Amygdala (tissue), 56 donors: ENCODE data around the gene RSPH6A.

Experiments used
- DNase-seq, 56 donors: peaks; one replicate each; lab custom pipeline; 2025; lab: John Stamatoyannopoulos, UW

Gene RSPH6A

GRCh38 chr19:45814851-45815480, at the start of gene RSPH6A:
RSPH6A (minus strand) TSS chr19:45815308; CDS start chr19:45815176, 132 bp downstream.
- no peak for DNase-seq

GRCh38 chr19:45864629-45865082, 49.5 kb upstream of the RSPH6A start:
- DNase-seq = no peak

- peak in 6 of 56 donors; percentile 4 to 31 (median 18) for DNase-seq
Observed at GRCh38 chr19:45863840-45864628, 48.9 kb upstream of the RSPH6A start, which contains the start of gene FOXA3. FOXA3 (plus strand) TSS chr19:45864326; CDS start chr19:45864457, 131 bp downstream.

DNA sequence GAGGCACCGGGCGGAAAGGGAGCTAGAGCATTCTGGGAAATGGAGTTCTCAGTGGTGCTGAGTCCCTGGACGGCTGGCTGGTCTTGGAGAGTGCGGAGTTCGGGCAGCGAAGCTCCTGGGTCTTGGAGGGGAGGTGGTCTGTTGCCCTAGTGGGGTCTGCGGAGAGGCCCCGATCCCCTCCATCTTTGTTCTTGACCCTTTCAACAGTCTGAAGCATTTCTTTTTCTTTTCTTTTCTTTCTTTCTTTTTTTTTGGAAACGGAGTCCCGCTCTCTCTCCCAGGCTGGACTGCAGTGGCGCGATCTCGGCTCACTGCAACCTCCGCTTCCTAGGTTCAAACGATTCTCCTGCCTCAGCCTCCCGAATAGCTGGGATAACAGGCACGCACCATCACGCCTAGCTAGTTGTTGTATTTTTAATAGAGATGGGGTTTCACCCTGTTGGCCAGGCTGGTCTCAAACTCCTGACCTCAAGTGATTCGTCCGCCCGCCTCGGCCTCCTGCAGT, 48.3 kb upstream of the RSPH6A start:
- DNase-seq = no peak

- DNase-seq = peak; percentile 88 to 99 (median 98)
Observed at GRCh38 chr19:45862564-45863334, 47.6 kb upstream of the RSPH6A start, which contains the start of gene SYMPK. SYMPK (minus strand) TSS chr19:45863147; CDS start chr19:45854495, 8,652 bp downstream.

DNA sequence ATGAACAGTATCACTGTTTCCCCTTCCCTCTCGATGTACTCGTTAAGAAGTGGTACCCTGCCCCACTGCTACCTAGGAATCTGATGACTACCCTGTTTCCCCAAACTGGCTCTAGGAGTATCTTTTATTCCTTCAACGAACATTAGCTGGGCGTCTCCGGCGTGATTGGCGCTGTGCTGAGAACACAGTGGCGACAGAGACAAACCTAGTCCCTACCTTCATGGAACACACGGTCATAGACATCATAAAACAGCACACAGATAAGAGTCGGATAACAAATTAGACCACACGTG, 47.1 kb upstream of the RSPH6A start:
- DNase-seq = peak in 2 of 56 donors; percentile 54 to 72

DNA sequence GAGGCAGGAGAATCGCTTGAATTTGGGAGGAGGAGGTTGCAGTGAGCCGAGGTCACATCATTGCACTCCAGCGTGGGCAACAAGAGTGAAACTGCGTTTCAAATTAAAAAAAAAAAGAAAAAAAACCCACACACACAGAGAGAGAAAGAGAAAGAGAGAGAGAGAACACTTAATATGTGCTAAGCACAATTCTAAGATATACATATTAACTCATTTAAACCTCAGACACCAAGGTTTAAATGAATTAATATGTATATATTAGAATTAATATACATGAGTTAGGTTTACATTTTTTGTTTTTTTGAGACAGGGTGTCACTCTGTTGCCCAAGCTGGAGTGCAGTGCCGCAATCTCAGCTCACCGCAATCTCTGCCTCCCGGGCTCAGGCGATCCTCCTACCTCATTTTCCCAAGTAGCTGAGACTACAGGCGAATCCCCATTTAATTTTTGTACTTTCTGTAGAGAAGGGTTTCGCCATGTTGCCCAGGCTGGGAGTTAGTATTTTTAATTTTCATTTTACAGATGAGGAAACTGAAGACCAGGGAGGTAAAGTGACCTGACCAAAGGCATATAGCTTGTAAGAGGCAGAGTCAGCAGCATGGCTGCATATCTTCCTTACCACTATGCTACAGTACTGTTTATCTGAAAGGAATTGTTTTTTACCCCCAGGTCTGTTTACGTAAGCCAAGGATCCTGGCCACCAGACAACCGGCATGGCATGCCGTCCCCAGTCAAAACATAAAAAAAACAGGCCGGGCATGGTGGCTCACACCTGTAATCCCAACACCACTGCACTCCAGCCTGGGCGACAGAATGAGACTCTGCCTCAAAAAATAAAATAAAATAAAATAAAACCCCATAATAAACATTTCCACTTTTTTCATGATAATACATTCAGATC, 45.5 kb upstream of the RSPH6A start:
- no peak for DNase-seq

GRCh38 chr19:45854167-45854778, 39.2 kb upstream of the RSPH6A start:
- no peak for DNase-seq

DNA sequence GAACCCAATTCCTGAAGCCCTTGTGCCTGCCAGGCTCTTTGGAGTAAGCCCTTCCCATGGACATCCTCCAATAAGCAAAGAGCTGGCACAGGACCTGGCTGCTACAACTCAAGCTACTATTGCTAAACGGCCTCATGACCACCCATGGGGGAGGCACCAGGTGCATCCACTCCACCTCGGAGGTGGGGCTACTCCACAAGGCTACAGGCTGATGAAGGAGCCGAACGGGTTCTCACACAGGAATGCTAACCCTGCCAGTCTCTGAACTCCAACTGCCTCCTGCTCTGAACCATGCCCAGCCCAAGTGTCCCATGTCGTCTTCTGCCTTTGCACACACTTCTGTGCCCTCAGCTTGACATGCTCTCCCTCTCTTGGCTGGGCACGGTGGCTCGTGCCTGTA, 37.9 kb upstream of the RSPH6A start:
- DNase-seq = no peak

GRCh38 chr19:45852145-45852750, 37.1 kb upstream of the RSPH6A start:
- DNase-seq = no peak

- DNase-seq = no peak
Observed at GRCh38 chr19:45848922-45849321, 33.8 kb upstream of the RSPH6A start.

DNA sequence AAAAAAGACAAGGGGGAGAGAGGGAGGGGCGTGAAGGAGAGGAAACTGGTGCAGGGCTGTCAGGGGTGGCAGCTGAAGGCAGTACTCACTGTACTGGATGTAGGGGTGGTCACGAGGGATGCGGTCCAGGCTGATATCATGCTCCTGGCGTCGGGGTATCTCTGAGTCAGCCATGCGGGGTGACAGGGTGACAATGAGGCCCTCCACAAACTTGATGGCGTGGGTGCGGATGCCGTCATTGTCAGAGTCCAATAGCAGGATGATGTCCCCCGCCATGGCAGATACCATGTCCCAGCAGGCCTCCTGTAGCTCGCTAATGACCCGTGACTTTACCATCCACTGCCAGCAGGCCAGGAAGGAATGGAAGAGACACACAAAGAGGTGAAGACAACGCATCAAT, 32.6 kb upstream of the RSPH6A start:
- DNase-seq = no peak

DNA sequence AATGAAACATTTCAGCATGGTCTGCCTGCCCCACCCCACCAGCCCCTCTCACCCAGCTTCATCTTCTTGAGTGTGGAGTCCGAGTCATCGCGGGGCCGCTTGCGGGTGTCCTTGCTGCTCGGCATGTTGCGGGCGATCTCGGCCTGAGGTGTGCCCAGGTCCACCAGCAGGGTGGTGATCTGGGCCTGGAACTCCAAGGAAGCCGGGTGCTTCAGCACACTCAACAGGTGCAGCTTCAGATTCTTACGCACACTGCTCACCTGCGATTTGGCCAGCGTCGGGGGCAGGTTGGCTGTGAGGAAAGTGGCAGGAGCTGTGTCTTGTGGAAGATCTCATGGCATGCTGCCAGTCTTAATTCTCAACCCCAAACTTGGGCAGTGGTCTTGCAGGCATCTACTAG, 27.1 kb upstream of the RSPH6A start:
- no peak for DNase-seq

GRCh38 chr19:45834970-45835369, 19.9 kb upstream of the RSPH6A start:
- DNase-seq = no peak

- DNase-seq = no peak
Observed at GRCh38 chr19:45828945-45829344, 13.8 kb upstream of the RSPH6A start.

DNA sequence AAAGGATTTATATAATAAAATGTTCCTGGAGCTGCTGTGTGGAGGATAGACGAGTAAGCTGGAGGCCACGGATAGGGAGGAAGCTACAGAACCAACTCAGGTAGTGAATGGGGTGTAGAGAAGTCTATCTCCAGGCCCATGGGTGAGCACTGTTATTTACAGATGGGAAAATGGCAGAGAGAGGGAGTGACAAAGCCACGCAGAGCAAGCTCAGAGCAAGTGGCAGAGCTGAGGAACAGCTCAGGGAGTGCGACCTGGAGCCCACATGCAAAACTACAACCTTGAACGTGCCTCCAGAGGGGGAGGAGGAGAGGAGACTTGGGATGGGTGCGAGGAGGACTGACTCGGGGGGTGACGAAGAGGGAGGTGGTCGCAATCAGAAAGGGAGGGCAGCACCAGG, 13.4 kb upstream of the RSPH6A start:
- DNase-seq = no peak

- DNase-seq = no peak
Observed at GRCh38 chr19:45827459-45828093, 12.5 kb upstream of the RSPH6A start.

DNA sequence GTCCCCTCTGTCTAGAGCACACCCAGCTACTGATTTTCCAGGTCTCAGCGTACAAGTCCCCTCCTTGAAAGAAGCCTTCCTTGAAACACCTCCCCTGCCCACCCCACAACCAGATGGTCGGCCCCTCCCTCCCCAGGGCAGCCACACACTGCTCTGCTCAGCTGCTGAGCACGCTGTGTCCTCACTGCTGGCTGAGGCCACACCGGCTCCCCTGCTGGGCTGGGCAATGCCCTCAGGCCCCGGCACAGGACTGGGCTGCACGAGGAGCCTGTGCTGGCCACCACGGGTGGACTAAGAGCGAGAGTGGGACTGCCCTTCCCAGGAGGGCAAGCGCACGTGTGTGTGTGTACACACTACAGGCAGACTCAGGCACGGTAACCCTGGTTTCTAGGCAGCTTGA, 11.8 kb upstream of the RSPH6A start:
- no peak for DNase-seq
